Jurkat, Clone E6-1 (cell line): ENCODE data around the gene FRMD6. TPM values are rescaled to one million over a fixed set of nuclear protein-coding genes. Genes with fewer than 3 reads are reported as not detected.

Source experiments
- DNase-seq: peaks from one replicate; pipeline ENCODE4 v3.0.0-alpha.2; 2011; ENCODE audit warnings: low read depth, low spot score
- H3K4me3 ChIP-seq: 2 replicates; pipeline ENCODE4 v1.5.1; 2011; ENCODE audit warnings: mild to moderate bottlenecking, low read length, control low read depth, moderate library complexity
- polyA plus RNA-seq: library from polyadenylated mRNA; unstranded; fragments of >200 nt; gene quantifications from one replicate; pipeline ENCODE4 v1.2.1, GENCODE V29; 2012; ENCODE audit warnings: missing spikeins; ENCODE audit not compliant: insufficient read length, insufficient read depth

Gene FRMD6
- polyA plus RNA-seq = 1.3 TPM

DNA sequence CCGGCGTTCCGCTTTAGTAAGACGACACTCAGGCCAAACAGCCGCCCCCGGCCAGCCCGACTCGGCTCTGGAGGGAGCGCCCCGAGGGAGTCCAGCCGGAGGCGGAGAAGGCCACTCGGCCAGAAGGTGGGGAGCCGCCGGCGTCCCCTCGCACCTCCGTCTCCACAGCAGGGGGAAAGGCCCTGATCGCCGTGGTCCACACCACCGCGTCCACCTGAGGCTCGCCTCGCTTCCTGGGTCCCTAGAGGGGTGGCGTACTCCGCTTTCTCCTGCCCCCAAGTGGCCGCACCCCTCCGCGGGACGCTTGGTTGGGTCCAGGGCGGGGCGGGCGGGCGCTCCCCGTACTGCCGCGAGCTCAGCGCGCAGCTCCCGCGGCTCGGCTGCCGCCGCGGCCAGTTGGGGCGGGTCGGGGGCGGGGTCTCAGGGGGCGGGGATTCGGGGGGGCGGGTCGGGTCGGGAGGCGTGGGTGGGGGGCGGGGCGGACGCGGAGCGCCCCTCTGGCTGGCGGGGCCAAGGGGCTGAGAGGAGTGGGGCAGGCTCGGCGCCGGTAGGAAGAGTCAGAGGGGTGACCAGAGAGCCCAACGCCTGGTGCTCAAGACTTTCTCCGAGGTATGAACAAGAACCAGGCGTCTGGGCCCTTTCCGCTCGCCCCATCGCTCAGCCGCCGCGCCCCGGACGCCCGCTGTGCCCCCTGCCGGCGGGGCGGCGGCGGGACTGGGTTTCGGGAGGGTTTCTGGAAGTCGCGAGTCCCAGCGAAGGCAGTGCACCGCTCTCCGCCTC, at the start of gene FRMD6:
Gene FRMD6, plus strand, starts transcription at position 523 of the 780 bp plus-strand sequence. CDS start 37,927 bp downstream, outside the sequence.
- H3K4me3 ChIP-seq = peak within 1 kb of the TSS; percentile 77
- DNase-seq = peak; percentile 57

DNA sequence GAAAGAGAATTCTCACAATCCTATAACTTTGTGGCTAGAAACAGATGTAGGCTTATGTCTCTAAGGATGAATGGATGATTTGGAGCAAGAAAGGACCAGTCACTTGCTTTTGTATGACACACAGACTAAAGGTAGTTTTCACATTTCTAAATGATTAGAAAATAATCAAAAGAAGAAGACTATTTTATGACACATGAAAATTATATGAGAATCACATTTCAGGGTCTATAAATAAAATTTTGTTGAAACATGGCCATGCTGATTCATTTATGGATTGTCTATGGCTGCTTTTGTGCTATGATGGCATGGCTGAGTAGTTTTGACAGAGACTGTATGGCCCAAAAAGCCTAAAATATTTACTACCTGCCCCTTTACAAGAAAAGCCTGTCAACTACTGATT, 49.4 kb upstream of the FRMD6 start:
- DNase-seq = no peak
- no peak overlapping the region for H3K4me3 ChIP-seq

DNA sequence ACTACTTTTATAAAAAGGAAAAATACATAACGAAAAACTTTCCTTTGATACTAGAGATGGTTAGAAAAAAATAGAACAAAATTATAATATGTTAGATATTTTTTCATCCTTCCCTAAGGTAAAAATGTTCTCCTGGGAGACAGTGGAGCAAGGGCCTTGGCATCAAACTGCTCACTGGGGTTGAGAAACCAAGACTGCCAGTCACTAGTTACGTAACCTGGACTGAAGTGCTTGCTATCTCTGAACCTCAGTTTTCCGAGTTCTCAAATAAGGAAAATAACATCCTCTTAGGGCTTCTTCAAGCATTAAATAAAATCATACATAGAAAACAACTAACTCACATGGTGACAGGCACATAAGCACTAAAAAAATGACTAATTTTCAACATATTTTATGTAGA, 48.2 kb upstream of the FRMD6 start:
- no peak overlapping the region for H3K4me3 ChIP-seq
- no peak for DNase-seq

DNA sequence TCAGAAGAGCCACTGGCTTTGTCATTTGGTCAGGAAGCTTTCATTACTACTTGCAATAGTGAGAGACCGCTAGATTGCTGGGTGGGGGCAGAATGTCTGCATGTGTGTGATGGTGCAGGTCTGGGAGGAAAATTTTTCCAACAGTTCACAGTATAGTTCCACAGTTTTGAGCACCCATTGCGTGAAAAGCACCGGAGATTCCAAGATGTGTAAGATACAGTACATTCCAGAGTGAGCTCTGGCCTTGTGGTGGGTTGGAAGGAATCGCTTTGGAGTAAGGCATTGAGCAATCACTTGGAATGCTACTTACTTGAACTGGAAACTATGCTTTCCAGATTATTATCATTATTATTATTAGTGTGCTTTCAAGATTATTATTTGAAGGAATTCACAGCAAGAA, 47.6 kb upstream of the FRMD6 start:
- DNase-seq = no peak
- no peak overlapping the region for H3K4me3 ChIP-seq

DNA sequence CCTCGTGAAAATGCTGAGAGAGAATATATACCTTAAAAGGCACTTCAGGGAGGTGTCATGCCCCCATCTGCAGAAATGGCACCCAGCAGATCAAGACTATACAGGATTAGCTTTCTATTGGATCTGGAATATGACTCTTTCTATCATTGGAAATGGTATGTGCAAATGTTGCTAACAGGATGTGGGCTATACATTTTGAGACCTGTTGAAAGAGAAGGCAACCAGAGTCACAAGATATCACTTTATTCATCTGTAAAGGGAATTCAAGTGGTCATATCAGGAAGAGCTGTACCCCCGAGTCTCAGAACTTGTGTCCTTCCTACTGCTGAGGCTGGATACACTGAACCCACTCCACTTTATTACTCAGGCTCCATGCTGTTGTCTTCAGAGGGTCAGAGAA, 46.1 kb upstream of the FRMD6 start:
- no peak overlapping the region for H3K4me3 ChIP-seq
- no peak for DNase-seq

DNA sequence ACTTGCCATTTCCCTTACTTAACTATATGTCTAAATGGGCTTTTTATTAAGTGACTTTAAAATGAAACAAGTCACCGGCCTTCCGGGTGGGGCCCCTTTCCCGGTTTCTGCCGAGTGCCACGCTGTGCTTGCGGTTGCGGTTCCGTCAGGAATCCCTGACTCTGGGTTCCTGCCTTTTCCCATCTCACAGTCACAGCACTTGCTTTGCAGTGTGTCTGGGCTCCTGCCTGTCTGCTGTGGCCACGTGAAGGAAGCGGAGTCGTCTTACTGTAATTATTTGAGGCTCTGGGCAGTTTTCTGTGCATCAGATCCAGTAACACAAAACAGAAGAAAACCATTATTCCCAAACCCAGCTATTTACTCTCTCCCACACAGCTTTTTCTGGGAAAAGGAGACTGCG, 44.0 kb upstream of the FRMD6 start:
- DNase-seq = no peak
- no peak overlapping the region for H3K4me3 ChIP-seq

DNA sequence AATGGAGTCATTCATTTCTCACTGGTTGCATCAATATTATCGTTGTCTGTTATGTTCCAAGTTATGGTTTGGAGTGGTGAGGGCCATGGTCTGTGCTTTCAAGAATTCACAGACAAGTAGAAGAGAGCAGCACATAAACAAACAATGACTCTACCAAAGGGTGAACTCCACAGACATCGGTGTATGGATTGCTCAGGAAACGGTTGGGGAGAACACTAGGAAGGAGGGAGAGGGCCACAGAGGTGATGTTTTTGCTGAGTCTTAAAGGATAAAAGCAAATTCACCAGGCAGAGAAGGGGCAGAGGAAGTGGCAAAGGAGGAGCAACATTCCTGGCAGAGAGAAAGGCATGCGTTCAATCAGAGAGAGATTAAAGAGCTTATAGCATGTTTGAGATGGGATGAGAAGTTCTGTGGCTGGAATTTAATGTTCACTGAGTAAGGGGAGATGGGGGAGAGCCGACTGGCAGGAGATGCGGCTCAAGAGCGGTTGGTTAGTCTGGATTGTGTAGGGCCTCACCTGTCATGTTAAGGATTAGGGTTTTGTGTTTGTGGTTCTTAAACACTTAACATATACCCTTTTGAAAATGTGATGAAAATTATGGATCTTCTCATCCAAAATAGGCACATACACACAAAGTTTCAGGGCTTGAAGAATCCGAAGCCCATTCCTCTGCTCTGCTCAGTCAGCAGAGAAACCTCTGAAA, 42.3 kb upstream of the FRMD6 start:
- H3K4me3 ChIP-seq = no peak overlapping the region
- no peak for DNase-seq

DNA sequence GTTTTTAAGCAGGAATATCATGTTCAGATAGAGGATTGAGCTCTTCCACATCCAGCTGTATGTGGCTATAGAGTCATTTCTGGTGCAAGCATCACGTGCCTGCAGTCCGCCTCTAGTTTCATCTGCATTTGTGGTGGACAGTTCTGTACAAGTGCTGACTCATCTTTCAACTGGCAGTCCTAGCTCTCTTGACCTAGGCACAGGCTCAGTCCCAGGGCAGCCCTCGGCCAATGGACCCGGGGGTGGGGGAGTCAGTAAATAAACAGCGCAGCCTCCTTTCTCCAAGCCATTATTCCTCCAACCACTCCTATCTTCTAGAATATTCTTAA, 41.8 kb upstream of the FRMD6 start:
- no peak for DNase-seq
- H3K4me3 ChIP-seq = no peak overlapping the region

DNA sequence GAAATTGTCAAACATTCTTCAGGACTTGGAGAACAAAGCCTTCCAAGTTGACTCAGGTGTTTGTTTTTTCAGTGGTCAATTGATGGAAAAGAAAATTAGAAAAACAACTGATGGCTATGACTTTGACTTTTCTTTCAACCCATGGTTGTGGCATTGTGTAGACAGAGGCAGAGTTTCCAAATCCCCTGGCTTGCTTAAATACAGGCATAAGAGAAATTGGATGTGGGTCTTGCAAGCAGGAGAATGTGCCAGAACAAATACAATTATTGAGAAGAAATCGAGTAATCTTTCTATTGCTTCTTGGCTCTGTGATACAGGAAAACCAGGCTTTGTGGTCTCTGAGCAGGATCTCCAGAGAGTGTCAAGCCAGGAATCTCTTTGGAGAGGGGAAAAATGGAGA, 40.9 kb upstream of the FRMD6 start:
- no peak overlapping the region for H3K4me3 ChIP-seq
- DNase-seq = no peak

DNA sequence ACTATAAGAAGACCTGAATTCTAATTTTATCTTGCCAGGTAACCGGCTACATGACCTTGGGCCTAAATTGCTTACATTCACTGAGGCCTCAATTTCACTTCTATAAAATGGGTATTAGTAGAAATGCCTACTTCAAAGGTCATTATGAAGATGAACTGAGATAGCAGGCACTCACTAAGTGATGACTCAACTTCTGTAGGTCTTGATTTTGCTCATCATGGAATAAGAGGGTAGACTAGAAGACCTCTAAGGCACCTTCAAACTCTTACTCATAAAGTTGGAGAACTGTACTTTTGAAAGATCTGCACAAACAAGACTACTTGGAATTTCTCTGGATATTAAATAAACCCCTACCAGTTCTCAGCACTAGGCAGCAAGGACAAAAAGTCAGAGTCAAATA, 39.3 kb upstream of the FRMD6 start:
- H3K4me3 ChIP-seq = no peak overlapping the region
- no peak for DNase-seq

DNA sequence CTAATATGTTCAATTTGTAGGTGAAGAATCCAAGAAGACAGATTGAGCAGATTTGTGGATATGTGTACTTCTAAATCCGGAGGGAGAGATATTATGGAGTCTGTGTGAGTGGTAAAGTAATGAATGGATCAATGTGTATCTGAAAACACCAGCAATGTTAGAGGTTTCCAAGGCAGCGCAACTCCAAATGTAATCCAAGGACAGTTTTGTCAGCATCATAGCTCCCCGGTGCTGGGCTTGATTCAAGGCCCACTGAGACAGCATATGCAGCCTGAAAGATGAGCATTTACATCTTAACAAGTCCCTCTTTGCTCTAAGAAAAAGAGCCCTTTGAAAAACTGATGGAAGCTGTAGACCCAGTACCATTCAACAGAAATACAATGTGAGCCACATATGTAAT, 38.3 kb upstream of the FRMD6 start:
- no peak overlapping the region for H3K4me3 ChIP-seq
- DNase-seq = no peak

DNA sequence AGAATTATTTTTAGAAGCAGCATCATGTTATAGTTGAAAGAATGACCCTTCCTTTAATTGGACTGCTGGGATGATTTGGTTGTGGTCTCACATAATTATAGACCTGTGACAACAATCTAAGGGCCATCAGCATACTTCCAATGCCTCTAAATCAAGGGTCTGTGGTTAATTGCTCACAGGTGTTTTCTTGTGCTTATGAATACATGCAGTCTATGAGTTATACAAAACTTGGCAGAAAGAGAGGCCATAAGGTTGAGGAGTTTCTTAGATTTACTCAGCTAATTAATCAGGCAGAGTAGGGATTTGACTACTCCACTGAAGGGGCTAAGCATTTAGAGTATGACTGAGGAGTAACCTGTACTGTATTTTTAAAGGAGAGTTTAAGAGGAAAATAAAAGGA, 37.0 kb upstream of the FRMD6 start:
- DNase-seq = no peak
- H3K4me3 ChIP-seq = no peak overlapping the region

DNA sequence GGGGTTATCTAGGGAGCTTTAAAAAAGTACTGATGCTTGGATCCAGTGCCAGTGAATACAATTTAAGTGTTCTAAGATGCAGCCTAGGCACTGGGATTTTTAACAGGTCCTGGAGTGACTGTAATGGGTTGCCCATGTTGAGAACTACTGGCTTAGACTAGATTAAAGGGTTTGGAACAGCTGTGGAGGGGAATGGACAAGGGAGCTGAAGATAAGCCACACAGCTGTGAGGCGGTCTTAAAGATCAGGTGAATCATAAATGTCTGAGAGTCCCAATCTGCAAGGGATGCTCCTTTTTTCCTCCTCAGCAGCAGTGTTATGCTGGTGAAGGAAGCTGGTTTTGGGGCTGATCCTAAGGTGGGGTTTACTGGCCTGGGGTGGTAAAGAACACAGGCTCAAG, 35.5 kb upstream of the FRMD6 start:
- no peak for DNase-seq
- no peak overlapping the region for H3K4me3 ChIP-seq

DNA sequence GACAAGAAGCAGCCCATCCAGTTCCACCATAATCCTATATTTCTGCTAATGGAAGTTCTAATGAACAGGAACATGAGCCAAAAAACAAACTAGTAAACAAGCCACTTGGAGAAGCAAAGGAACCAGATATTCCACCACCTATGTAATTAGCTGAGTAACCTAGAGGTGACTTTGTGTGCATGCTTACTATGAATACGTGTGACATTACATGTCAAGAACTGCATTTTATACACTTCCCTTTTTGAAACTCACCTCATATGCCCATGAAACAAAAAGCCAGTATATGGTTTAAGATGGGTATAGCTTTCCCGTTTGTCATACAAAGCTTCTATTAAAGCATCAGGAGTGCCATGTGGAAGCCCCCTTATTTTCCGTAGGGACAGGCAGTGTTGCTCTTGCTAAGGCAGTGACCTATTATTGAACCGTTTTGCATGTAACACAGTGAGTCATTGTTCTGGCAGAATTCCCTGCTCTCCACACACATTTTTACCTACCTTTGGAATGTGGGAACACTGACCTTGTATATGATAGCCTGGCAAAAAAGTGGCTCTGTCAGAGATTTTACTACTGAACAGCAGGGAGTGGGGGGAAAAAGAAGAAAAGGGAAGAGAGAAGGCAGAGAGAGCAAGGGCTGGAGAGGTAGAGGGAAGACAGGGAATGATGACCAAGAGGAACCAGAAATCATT, 34.8 kb upstream of the FRMD6 start:
- no peak overlapping the region for H3K4me3 ChIP-seq
- DNase-seq = no peak

DNA sequence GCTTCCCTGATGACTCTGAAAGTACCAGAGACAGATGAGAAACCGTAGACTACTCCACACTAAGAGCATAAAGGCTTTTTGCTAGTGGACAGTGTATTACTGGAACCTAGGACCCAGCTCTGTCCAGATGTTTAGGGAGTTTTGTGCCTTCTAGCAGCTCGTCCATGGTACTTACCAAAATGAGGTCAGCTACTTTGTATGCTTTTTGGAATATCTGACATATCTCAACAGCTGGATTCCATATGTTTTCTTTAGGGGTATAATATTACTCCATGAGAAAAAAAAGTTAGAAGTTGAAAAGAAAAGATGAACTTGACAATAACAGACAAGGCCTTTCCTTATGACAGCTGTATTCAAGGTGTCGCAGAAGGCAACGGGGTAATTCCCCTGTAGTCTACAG, 32.1 kb upstream of the FRMD6 start:
- DNase-seq = no peak
- H3K4me3 ChIP-seq = no peak overlapping the region

DNA sequence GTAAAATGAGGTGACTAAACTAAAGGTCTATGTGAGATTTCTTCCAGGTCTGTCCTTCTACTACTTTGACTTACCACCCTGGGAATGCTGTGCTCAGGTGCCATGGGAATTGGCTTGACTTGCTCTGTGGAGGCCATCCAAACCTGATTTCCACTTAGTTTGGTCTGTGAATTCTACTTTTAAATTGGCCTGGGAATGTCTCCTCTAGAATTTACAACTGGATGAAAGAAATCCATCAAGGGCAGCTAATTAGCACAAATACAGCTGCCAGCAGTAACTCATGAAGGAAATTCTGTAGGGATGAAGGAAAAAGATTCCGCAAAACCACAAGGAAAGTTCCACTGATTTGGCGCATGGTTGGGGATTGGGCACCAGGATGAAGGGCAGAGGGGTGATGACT, 31.7 kb upstream of the FRMD6 start:
- no peak overlapping the region for H3K4me3 ChIP-seq
- no peak for DNase-seq

DNA sequence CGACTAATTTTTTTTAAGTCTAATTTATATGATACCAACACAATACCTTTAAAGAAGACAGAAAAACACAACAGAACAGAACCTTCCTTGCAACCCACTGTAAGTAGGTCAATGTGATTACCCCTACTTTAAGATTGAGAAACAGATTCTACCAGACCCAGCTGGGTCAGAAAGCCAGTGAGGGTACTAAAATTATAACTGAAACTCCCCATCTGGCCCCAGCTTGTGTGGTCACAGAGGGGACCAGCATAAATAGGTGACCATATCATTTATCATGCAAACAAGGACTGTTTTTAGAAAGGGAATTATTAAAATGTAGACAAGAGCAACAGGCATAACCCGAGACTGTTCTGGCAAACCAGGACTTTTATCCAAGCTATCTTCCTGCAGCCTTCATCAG, 30.1 kb upstream of the FRMD6 start:
- DNase-seq = no peak
- no peak overlapping the region for H3K4me3 ChIP-seq

DNA sequence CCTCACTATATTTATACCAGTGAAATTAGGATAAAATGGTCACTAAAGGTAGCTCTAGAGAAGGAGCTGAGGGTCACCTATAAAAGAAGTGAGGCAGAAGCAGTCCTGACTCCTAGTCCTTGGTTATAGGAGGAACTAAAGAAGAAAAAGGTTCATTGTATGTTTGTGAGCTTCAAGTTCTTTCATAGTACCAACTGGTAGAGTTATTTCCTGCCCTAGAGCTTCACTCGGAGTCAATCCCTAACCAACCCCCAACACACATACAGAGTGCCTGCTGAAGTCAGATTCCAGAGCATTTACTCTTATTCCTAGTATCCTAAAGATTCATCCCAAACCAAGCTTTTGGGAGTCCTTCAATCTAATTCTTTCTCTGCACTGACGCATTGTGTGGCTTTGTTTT, 29.3 kb upstream of the FRMD6 start:
- H3K4me3 ChIP-seq = no peak overlapping the region
- no peak for DNase-seq

DNA sequence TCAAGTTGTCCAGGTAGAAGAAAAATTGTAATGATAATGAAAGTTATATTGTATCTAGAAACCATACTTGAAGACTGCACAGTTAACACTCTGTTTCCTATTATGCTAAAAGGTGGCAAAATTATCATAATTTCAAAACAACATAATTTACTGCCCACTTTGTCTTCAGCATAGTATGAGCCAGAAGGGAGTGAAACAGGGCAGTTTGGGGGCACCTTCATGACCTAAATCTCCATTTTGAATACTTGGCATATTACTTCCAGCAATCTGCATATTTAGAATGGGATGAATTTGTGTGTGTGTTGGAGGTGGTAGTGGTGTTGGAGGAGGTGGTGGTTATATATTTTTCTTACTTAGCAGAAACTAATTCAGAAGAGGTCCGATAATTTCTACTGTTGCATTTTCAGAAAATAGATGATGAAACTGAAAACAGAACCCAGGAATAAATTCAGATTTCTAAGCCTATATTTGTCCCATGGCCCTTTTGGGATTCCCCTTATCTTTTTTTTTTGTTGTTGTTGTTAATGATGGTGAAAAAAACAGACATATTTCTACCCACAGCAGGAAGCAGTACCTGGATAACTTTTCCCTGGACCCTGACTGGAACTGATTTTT, 26.6 kb upstream of the FRMD6 start:
- H3K4me3 ChIP-seq = no peak overlapping the region
- DNase-seq = no peak

DNA sequence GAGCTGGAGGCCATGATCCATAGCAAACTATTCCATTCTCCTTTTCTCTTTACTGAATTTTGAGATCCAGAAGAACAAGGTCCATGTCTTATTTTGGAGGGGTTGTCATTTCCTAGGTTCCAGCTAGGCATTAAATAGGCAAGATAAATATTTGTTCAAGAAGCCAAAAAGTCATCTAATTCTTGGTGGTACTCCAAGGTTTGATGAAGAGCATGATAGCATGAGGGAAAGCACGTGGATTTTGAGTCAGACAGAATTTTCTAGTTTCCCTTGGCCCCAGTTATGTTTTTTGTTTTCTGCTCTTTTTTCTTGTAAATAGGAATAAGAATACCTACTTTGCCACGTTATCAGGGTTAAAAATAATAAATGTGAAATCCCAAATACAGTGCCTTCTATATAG, 25.5 kb upstream of the FRMD6 start:
- no peak overlapping the region for H3K4me3 ChIP-seq
- no peak for DNase-seq
